Gastroesophageal sphincter (tissue), 4 donors: Measurements from ENCODE around the gene DNM3. TPM values are rescaled to one million over a fixed set of nuclear protein-coding genes. Genes with fewer than 3 reads are reported as not detected.

Experiments used
- ATAC-seq: fragments of 150-250 bp; one replicate; pipeline ENCODE4 v1.9.1; 2016; ENCODE audit warnings: mild to moderate bottlenecking, moderate library complexity
- H3K27ac ChIP-seq, 4 donors: fragments of 200-600 bp; sonication (generic) in 3 of 4; 1 replicate in 3 of 4; 2 replicates in 1 of 4; pipeline ENCODE4 v1.5.1; 2016 to 2019
- H3K27me3 ChIP-seq: fragments of 200-600 bp; sonication (generic); one replicate; pipeline ENCODE4 v1.5.1; 2019
- H3K36me3 ChIP-seq, 2 donors: fragments of 200-600 bp; sonication (generic); one replicate each; pipeline ENCODE4 v1.5.1; 2019; ENCODE audit warnings: control low read depth in 1 of 2
- H3K4me1 ChIP-seq, 3 donors: fragments of 200-600 bp; sonication (generic); 1 replicate in 2 of 3; 2 replicates in 1 of 3; pipeline ENCODE4 v1.5.1; 2016 to 2019; ENCODE audit warnings: control low read depth in 2 of 3
- H3K4me3 ChIP-seq, 2 donors: fragments of 200-600 bp; sonication (generic); one replicate each; pipeline ENCODE4 v1.5.1; 2019; ENCODE audit warnings: mild to moderate bottlenecking in 1 of 2, moderate library complexity in 1 of 2
- H3K9me3 ChIP-seq, 3 donors: fragments of 200-600 bp; sonication (generic); one replicate each; pipeline ENCODE4 v1.5.1; 2017 to 2019; ENCODE audit warnings: control low read depth in 2 of 3
- EP300 ChIP-seq: sonication (generic); formaldehyde crosslinking; IDR thresholded peaks from one replicate; pipeline ENCODE4 v1.6.1; 2017; ENCODE audit warnings: antibody characterized with exemption, mild to moderate bottlenecking
- POLR2A ChIP-seq, 2 donors: fragments of 450-650 bp; IDR thresholded peaks; one replicate each; pipeline ENCODE4 v1.6.1; 2017; ENCODE audit warnings: antibody characterized with exemption in 2 of 2, mild to moderate bottlenecking in 2 of 2, moderate library complexity in 1 of 2
- POLR2AphosphoS5 ChIP-seq: sonication (generic); formaldehyde crosslinking; IDR thresholded peaks from one replicate; pipeline ENCODE4 v1.6.1; 2017; ENCODE audit warnings: antibody characterized with exemption
- WGBS, 2 donors: methylation state at CpG; one replicate each; pipeline ENCODE4 v1.1.5; 2018; ENCODE audit warnings: low coverage in 1 of 2; 5-methylcytosine and 5-hydroxymethylcytosine counted together
- total RNA-seq, 4 donors: library from RNA; depleted of rRNA; stranded (reverse); fragments of >200 nt; gene quantifications; one replicate each; pipeline ENCODE4 v1.1.0, GENCODE V29; 2016
- TF ChIP-seq, protein P1 (sequence below), 4 experiments: fragments of 200-600 bp in 2 of 4; fragments of 450-650 bp in 2 of 4; sonication (generic) in 1 of 4; IDR thresholded peaks; one replicate each; pipeline ENCODE4 v1.5.1; 2017 to 2019; ENCODE audit warnings: antibody characterized with exemption in 4 of 4, mild to moderate bottlenecking in 2 of 4, moderate library complexity in 2 of 4

The DNM3 gene
- total RNA-seq, 4 donors from 2014 or later = 1.9 to 5.0 (median 3.9) TPM

DNA sequence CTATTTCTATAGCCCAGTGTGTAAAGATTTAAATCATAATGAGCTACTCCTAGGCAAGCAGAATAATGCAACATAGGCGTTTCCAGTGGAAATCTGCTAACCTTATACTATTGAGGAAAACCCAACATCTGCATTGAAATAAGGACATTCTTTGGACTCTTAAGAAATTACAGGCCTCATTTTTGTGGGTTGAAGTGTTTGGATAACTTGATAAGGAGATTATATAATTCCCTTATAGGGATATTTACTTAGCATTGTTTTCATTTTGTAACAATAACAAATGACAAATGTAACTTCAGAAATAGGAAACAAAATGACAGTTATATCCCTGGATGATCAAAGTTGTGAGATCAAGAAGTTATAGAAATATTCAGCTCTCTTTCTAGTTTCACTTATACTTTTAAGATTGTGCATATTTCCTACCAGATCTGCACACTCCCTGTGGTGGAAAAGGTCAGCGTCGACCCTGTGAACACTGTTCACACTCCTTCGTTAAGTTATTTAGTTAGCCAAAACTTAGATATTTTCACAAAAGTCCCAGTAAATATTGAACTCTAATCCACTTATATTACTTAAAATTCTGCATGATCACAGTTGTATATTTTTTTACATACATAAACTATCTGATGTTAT, 294.8 kb downstream of the DNM3 start:
- no peak for ATAC-seq
- H3K4me3 ChIP-seq = no peak overlapping the region

DNA sequence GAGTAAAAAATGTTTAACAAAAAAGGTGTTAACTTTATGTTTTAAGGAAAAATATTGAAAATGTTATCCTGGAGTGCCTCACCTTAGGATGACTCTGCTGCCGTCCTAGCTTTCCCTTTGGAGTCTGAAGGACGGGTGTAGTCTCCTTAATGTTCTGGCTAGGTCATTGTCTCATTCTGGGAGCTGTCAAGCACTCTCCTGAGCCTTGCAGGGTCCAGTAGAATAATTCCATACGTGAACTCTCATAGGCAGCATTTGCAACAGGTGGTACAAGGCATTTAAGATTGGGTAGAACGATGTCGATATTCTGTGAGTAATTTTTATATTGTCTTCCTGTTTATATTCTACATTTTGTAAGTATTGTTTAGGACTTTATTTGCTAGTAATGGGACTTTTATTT, 295.6 kb downstream of the DNM3 start:
- Histone ChIP-seq H3K27me3 (no peaks in the 10 kb centered on the region), H3K36me3 (peaks cover 0 to 2% of the 10 kb centered on the region in 2 donors), H3K4me1 (peaks cover 3 to 32% (median 5%) of the 10 kb centered on the region in 3 donors), H3K4me3 (no peak overlapping the region), H3K27ac (peak overlapping the region in 3 of 4 donors; percentile 23 to 82 (median 51)), H3K9me3 (no peaks in the 10 kb centered on the region)
- 44 to 64% methylated on average over 5 of the region's 5 CpGs for WGBS, 2 donors
- no peak for TF ChIP-seq POLR2AphosphoS5
- TF ChIP-seq, protein P1, sequence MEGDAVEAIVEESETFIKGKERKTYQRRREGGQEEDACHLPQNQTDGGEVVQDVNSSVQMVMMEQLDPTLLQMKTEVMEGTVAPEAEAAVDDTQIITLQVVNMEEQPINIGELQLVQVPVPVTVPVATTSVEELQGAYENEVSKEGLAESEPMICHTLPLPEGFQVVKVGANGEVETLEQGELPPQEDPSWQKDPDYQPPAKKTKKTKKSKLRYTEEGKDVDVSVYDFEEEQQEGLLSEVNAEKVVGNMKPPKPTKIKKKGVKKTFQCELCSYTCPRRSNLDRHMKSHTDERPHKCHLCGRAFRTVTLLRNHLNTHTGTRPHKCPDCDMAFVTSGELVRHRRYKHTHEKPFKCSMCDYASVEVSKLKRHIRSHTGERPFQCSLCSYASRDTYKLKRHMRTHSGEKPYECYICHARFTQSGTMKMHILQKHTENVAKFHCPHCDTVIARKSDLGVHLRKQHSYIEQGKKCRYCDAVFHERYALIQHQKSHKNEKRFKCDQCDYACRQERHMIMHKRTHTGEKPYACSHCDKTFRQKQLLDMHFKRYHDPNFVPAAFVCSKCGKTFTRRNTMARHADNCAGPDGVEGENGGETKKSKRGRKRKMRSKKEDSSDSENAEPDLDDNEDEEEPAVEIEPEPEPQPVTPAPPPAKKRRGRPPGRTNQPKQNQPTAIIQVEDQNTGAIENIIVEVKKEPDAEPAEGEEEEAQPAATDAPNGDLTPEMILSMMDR (IDR thresholded peaks at IDR 0.05) = no peak
- no peak for TF ChIP-seq EP300
- no peak for TF ChIP-seq POLR2A (IDR thresholded peaks at IDR 0.05)
- no peak for ATAC-seq

More for the DNA sequence above, 294.8 kb downstream of the DNM3 start:
- H3K27me3 ChIP-seq = no peaks in the 10 kb centered on the region
- peak overlapping the region in 2 of 4 donors; percentile 51 to 82 for H3K27ac ChIP-seq
- H3K36me3 ChIP-seq = peaks cover 0 to 2% of the 10 kb centered on the region in 2 donors
- 69 to 71% methylated on average over 4 of the region's 4 CpGs for WGBS, 2 donors
- TF ChIP-seq EP300 (no peak), POLR2AphosphoS5 (no peak), POLR2A (IDR thresholded peaks at IDR 0.05) (no peak)
- TF ChIP-seq, protein P1 (IDR thresholded peaks at IDR 0.05) = no peak
- H3K4me1 ChIP-seq = peaks cover 3 to 32% (median 5%) of the 10 kb centered on the region in 3 donors
- H3K9me3 ChIP-seq = no peaks in the 10 kb centered on the region

DNA sequence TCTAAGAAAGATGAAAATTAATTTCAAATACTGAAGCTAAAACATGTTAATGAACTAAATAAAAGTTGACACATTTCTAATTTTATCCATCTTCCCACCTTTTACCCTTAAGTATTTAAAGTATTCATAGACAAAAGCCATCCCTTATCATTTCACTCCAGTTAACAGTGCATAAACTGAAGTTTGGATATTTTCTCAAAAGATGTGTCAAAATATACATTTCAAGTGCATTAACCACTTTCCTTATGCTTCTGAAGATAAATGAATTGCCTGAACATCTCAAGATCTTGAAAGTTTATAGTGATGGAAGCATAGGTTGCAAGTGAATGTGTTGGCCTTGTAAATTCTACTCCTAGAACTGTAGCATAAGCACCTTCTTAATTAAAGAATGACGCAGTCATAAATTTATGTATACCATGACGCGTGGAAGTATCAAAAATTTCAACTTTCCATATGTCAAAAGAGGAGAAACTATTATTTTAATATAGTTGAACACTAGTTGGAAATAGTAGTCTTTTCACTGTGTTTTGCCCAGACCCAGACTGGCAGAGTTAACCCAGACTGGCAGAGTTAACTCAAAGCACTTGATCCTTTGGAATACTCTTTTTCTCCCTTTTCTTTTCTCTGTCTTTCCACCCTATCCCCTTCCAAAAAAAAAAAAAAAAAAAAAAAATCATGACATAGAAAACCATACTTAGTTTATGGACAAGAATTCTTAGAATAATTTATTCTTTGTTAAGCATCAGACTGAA, 296.6 kb downstream of the DNM3 start:
- H3K9me3 ChIP-seq = no peaks in the 10 kb centered on the region
- peaks cover 0 to 2% of the 10 kb centered on the region in 2 donors for H3K36me3 ChIP-seq
- TF ChIP-seq POLR2AphosphoS5 (no peak), POLR2A (IDR thresholded peaks at IDR 0.05) (no peak), EP300 (no peak)
- TF ChIP-seq, protein P1 (IDR thresholded peaks at IDR 0.05) = no peak
- no peak for ATAC-seq
- H3K4me3 ChIP-seq = no peak overlapping the region
- no peaks in the 10 kb centered on the region for H3K27me3 ChIP-seq
- peaks cover 3 to 32% (median 5%) of the 10 kb centered on the region in 3 donors for H3K4me1 ChIP-seq
- WGBS, 2 donors = 97 to 100% methylated on average over 3 of the region's 3 CpGs
- peak overlapping the region in 3 of 4 donors; percentile 47 to 82 (median 51) for H3K27ac ChIP-seq

DNA sequence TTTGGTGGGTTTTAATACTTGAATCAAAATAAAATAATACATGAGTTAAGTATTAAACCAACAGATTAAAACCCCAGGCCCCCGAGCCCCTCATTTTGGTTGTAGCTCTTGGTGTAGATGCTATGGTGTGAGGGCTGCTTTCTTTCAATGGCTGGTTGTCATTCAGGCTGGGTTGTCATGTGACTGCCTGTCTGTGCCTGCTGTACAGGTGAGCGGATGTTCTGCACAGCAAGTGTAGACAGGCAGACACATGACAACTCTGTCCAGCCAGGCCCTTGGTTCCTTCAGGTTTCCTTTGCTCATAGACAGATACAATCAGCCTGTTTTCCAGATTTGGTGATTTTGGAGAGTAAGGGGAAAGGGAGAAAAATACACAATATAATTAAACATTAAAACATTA, 297.3 kb downstream of the DNM3 start:
- Histone ChIP-seq H3K4me1 (peaks cover 3 to 32% (median 5%) of the 10 kb centered on the region in 3 donors), H3K36me3 (peaks cover 0 to 2% of the 10 kb centered on the region in 2 donors), H3K9me3 (no peaks in the 10 kb centered on the region), H3K4me3 (peak overlapping the region in 1 of 2 donors; percentile 7), H3K27me3 (no peaks in the 10 kb centered on the region), H3K27ac (peak overlapping the region in 3 of 4 donors; percentile 47 to 89 (median 82))
- TF ChIP-seq POLR2A (IDR thresholded peaks at IDR 0.05) (no peak), EP300 (no peak), POLR2AphosphoS5 (no peak)
- TF ChIP-seq, protein P1 (IDR thresholded peaks at IDR 0.05) = no peak
- peak; percentile 16 for ATAC-seq
- WGBS, 2 donors = 83 to 86% methylated on average over 1 to 2 of the region's 2 CpGs
